T47D (cell line): ENCODE data around the gene PCSK2.
A peak's percentile ranks its signal among the peaks of the same experiment; 100 is the strongest.

ENCODE experiments used
- DNase-seq, 2 experiments: peaks; one replicate each; pipeline versions ENCODE4 v3.0.0 to v3.0.0-alpha.2; 2011 to 2012; ENCODE audit warnings: low read depth in 1 of 2, low spot score in 1 of 2
- JUND ChIP-seq: IDR thresholded peaks from 2 replicates; pipeline ENCODE4 v1.6.1; 2012; ENCODE audit warnings: low read depth
- in situ Hi-C: cut with HindIII; loops from 2 replicates; pipeline ENCODE4 v1.10.0; 2016; ENCODE audit warnings: low sequenced_read_pairs, low pct_unique_long_range_greater_than_20kb

The PCSK2 gene

DNA sequence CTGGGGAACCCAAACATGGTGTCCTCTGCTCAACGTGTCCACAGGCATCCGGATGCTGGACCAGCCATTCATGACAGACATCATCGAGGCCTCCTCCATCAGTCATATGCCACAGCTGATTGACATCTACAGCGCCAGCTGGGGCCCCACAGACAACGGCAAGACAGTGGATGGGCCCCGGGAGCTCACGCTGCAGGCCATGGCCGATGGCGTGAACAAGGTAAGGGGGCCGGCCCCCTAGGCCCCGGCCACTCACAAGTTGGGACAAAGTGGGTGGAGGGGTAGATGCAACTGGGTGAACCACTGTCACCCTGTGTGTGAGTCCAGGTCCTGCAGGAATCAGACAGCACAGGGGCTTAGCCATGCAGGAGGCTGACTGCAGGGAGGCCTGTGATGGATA, 209.8 kb downstream of the PCSK2 start:
- no peak for TF ChIP-seq JUND
- DNase-seq: no peak
- in situ Hi-C loops: no loop called here

DNA sequence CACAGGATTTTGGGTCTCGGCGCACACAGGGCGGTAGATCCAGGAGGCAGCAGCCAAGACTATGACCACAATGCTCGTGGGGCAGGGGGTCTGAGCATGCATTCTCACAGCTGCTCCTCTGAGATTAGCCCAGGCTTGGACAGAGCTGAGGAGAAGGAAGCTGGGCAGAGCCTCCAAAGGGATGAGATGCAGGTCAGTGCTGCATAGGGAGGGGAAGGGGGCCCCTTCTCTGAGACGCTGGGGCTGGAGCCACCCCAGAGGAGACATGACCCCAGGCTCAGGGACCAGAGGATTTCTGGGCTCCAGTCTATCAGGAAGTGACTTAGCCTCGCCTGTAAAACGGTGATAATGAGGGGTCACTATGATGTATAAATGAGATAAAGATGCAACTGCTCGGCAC, 210.4 kb downstream of the PCSK2 start:
- TF ChIP-seq JUND: no peak
- in situ Hi-C loops: no loop called here
- DNase-seq: no peak

DNA sequence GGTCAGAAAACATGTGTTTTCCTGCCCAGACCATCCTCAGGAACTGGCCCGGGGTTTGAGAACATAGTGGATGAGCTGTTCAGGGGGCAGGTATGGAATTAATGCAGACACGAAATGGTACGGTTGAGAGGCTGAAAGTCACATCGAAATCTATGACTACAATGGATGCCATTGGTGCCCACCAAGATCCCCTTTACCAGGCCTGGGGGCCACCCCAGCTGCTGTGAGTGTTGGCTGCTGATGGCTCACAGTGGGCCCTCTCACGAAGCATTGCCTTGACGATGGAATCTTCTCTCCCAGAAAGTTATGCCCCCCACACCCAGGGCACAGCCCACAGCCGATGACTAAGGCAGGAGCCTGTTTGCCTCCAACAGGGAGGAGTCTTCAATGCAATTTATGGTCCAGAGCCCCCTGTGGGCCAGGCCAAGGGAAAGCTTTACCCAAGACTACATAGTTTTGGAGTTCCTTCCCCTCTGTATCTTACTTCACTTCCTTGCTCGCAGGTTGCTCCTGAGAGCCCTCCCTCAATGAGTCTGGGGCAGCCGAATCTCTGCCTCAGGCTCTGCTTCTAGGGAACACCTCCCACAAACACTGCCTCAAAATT, 211.7 kb downstream of the PCSK2 start:
- in situ Hi-C loops: no loop called here
- TF ChIP-seq JUND: no peak
- DNase-seq: no peak

DNA sequence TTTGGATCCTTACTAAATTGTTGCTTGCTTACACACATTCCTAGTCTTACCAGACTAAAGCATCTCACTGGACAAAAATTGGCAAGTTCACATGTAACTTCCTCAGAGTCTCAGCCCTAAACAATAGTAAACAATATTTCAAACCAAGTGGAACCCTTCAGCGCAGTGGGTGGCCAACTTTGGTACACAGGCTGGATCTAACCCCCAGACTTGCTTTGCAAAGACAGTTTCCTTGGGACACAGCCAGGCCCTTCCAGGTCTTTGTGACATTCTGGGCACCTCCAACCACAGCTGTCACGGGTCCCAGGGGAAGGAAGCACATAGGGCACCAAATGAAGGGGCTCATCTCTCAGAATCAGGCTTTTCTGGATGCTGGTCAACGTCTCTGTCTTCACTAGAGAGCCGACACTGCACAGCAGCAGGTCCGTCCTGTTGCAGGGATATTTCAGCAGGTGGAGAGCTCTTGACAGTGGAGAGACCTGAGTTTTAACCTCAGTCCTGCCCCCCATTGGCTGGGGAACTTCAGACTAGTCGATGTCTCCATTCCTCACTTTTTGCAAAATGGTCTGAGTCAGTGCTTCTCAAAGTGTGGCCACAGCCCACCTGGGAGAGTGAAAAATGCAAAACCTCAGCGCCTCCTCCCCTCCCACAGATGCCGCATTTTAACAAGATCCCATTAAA, 212.9 kb downstream of the PCSK2 start:
- DNase-seq: peak in 1 of 2 experiments; percentile 46
- TF ChIP-seq JUND: no peak
- in situ Hi-C loops: no loop called here

- in situ Hi-C loops: no loop called here
These were observed 214.9 kb downstream of the PCSK2 start for GRCh38 chr20:17441745-17442144.

DNA sequence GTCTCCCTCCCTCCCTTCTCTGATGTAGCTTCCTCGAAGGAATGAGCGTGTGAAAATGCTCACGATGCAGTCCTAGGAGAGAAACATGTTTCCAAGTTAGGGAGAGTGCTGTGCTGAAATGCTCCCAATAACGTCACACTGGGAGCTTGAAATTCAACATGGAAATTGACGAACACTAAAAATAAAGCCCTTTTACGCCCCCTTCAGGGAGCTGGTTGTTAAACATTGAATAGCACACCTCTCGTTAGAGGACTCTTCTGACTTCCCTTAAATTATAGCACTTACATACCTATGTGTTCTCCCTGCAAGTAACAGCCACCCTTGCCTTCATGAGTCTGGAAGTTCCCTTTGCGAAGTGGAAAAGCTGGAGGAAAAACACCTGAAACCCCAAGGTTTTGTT, 215.7 kb downstream of the PCSK2 start:
- in situ Hi-C loops: no loop called here
- peak in 1 of 2 experiments; percentile 53 for DNase-seq
- no peak for TF ChIP-seq JUND

More at GRCh38 chr20:17441745-17442144, 214.9 kb downstream of the PCSK2 start:
- no peak for DNase-seq
- no peak for TF ChIP-seq JUND

DNA sequence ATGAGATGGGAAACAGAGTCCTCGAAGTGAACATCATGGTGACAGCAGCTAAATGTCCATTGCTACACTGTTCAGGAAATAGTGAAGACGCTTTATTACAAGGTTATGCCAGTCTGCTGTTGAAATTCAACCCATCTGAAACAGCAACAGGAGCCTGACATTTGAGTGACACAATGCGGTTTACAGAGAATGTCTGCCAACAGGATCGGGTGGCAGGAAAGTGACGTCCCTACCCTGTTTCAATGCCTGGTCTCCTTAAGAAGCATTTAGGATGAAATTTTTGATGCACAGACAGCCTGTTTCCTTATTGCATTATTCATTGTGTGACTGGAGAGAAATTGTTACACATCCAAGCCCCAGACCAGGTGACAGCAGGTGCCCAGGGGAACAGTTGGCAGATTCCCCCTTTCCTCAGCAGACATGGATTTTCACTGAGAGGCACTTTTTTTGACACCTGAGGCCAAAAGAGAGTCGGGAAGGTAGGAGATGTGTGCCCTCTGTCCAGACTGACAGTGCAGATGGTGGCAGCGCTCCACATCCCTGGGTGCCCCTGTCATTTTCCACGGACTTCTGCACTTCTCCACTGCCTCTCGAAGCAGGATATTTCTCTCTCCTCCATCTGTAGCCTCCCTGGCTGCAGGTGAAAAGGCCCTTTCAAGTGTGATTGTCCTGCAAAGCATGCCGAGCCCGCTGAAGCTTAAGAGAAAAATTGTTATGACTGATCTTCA, 216.5 kb downstream of the PCSK2 start:
- in situ Hi-C loops: no loop called here
- no peak for TF ChIP-seq JUND
- DNase-seq: peak in 1 of 2 experiments; percentile 47

DNA sequence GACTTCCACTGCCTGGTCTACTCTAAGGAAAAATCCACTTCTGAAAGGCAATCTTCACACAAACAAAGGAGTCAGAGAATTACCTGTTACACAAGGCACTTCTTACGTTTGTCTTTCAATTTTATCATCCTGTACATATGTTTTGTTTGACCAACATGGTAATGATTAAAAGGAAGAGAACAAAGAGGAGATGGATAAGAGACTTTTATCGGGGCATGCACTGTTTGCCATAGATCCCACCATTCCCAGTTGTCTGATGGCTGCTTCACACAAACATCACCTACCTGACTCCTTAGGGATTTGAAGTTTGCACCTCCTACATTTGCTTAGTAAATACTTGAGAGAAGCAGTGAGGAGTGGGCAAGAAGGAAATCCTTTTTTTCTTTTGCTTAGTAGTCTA, 217.3 kb downstream of the PCSK2 start:
- in situ Hi-C loops: no loop called here
- TF ChIP-seq JUND: no peak
- no peak for DNase-seq

GRCh38 chr20:17445543-17445942, 218.7 kb downstream of the PCSK2 start:
- in situ Hi-C loops: no loop called here
- no peak for DNase-seq
- no peak for TF ChIP-seq JUND

- no peak for TF ChIP-seq JUND
- DNase-seq: no peak
- in situ Hi-C loops: no loop called here
These were observed 219.3 kb downstream of the PCSK2 start for GRCh38 chr20:17446171-17446570.

DNA sequence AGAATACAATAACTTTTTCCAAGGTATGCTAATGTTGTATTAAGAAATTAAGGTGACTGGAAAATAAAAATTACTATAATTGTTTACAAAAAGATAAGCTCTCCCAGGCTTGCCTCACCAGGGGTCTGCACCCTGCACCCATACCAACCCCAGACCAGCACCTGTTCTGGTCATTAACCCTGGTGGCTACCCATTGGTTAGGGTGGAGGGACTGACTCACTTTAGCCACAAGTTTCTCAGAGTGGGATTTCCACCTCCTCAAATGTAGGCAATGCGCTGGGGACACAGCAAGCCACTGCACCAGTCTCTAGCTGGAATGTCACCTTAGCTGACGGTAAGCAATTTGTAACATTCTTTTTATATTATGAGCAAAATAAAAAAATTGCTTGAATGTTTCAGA, 221.2 kb downstream of the PCSK2 start:
- no peak for TF ChIP-seq JUND
- in situ Hi-C loops: no loop called here
- no peak for DNase-seq

GRCh38 chr20:17449031-17449430, 222.2 kb downstream of the PCSK2 start:
- no peak for DNase-seq
- no peak for TF ChIP-seq JUND
- in situ Hi-C loops: no loop called here

DNA sequence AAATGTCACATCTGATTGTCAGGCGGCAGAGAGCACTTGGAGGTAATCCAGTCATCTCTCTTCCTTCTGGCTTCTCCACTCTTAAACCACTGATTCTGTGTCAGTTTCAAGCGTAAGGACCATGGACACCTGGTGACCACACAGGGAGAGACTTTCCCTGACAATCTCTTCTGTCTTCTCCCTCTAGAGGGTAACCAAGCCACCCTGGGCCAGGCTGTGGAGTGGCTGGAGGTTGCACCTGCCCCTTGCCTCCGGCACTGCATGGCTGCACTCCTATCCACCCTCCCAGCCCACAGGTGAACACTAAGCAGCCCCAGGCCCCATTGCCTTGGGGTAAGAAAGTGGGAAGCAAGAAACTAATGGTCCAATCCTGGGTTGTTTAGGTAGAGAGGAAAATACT, 225.6 kb downstream of the PCSK2 start:
- in situ Hi-C loops: no loop called here
- no peak for DNase-seq
- TF ChIP-seq JUND: no peak
